GM12801 (cell line): ENCODE data around the gene COMP.

Experiments used
- TF ChIP-seq, protein P1 (sequence below): IDR thresholded peaks from one replicate; pipeline ENCODE4 v1.5.1; 2011; ENCODE audit warnings: control low read depth; ENCODE audit not compliant: insufficient read length; ENCODE audit errors: extremely low read depth

The COMP gene

DNA sequence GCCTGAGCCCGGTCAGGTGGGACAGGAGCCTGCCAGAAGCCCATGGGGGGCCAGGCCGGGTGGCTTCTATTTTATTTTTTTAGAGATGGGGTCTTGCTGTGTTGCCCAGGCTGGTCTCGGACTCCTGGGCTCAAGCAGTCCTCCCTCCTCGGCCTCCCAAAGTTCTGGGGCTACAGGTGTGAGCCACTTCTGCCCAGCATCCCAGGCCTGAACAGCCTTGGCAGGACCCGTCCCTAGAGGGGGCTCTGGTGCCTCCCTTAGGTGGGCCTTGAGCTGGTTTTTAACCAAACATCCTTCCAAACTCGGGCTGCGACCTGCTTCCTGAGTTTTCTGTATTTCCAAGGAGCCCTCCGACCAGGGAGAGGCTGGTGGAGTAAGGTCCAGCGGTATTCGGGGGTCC, 10.5 kb downstream of the COMP start:
- TF ChIP-seq, protein P1, sequence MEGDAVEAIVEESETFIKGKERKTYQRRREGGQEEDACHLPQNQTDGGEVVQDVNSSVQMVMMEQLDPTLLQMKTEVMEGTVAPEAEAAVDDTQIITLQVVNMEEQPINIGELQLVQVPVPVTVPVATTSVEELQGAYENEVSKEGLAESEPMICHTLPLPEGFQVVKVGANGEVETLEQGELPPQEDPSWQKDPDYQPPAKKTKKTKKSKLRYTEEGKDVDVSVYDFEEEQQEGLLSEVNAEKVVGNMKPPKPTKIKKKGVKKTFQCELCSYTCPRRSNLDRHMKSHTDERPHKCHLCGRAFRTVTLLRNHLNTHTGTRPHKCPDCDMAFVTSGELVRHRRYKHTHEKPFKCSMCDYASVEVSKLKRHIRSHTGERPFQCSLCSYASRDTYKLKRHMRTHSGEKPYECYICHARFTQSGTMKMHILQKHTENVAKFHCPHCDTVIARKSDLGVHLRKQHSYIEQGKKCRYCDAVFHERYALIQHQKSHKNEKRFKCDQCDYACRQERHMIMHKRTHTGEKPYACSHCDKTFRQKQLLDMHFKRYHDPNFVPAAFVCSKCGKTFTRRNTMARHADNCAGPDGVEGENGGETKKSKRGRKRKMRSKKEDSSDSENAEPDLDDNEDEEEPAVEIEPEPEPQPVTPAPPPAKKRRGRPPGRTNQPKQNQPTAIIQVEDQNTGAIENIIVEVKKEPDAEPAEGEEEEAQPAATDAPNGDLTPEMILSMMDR, result no peak

DNA sequence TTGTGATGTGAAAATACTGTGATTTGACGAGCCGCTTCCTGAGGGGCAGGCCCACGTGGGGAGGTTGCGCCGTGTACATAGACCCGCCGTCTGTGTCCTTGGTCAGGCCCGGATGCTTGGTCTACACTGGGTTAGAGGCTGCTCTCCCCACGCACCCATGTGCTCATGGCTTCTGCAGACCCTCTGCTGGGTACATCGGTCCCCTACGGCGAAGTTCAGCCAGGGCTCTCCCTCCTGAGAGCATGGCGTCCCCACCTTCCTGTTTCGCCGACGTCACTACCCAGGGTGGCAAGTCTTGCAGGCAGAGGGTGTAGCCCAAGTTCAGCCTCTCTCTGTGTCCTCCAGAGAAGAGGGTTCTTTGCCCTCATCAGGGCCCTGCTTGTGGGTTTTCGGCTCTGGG, 11.0 kb downstream of the COMP start:
- TF ChIP-seq, protein P1, result no peak

DNA sequence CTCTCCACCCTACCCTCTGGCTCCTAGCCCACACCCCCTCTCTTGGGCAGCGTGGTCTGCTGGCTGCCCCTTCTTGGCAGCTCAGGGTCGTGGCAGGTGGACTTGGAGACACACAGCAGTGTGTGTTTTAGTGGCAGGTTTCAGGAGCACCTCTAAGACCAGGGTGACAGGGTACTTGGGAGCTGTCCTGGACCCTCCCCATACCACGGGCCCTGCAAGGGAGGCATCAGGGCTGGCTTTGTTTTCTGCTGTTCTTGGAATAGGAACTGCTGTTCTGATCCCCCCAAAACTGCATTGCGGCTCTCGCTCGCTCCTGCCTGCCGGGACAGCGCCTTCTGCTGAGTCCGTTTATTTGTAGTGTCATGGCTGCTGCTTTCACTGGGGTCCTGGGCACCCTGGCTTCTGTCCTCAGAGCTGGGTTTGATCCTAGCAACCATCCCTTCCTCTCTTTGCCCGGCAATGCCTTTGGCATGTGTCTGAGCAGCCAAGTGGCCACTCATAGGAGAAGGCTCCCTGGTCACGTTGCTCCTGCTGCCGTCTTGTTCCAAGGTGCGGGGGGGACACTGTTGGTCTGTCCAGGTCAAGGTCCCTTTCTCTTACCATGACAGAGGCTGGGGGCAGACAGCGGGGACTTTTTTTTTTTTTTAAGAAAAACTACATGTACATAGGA, 12.1 kb downstream of the COMP start:
- TF ChIP-seq, protein P1, result no peak

DNA sequence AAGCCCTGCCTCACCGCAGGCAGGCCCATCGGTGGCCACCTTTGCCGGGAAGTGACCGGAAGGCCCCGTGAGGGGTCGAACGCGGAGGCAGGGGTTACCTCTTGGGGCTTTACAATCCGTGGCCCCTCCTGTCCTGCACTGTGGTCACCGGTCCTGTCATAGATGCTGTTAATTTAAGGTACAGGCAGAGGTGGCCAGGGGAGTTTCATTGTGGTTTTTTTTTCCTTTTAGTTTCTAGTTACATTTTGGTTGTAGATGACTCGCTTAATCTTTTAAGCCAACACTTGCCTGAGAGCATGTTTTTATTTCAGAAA, 13.1 kb downstream of the COMP start:
- TF ChIP-seq, protein P1, result no peak

DNA sequence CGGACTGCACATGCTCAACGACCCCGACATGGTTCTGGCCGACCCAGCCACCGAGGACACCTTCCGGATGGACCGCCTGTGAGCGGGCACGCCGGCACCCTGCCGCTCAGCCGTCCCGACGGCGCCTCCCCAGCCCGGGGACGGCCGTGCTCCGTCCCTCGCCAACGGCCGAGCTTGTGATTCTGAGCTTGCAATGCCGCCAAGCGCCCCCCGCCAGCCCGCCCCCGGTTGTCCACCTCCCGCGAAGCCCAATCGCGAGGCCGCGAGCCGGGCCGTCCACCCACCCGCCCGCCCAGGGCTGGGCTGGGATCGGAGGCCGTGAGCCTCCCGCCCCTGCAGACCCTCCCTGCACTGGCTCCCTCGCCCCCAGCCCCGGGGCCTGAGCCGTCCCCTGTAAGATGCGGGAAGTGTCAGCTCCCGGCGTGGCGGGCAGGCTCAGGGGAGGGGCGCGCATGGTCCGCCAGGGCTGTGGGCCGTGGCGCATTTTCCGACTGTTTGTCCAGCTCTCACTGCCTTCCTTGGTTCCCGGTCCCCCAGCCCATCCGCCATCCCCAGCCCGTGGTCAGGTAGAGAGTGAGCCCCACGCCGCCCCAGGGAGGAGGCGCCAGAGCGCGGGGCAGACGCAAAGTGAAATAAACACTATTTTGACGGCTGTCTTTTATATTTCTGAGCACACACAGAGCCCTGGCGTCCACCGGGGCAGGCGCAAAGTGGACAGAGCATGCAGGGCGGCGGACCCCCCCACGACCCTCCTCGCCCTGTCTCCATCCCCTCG, 13.6 kb downstream of the COMP start:
- TF ChIP-seq, protein P1, result no peak

DNA sequence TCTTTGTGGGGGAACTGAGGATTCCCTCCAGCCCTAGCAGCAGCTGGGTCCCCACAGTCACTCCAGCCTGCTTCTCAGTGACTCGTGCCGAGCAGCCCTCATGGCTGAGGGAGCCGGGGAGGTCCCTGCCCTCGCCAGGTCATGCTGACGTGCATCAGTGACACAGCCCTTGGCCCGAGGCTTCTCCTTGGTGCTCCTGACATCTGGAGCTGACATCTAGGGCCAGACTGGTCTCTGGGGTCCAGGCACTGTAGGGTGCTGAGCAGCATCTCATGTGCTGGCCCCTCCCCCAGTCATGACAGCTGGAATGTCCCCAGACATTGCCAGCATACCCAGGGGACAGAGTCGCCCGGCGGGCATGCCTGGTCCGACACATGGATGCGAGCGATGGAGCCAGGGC, 14.4 kb downstream of the COMP start:
- TF ChIP-seq, protein P1, result no peak

DNA sequence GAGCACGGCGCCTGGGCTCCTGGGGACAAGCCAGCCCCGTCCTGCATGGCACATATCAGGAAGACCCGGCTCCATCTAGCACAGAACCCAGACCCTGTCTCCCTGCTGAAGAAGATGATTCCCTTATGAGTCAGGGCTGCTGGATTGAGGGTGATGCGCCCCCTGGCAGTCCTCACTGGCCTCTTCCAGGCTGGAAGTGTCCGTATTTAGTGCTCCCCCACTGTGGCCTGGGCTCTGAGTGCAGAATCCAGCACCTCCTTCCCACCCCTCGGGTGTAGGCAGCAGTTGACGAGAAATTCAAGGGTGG, 14.9 kb downstream of the COMP start:
- TF ChIP-seq, protein P1, result no peak
